ENCODE results near the gene METTL9. TPM values are rescaled to one million over a fixed set of nuclear protein-coding genes. Genes with fewer than 3 reads are reported as not detected.
A peak's percentile ranks its signal among the peaks of the same experiment; 100 is the strongest.
"Not testable (repeated sequence)": the region's sequence is repeated elsewhere in the genome, so short reads cannot be mapped to it uniquely, and the experiment has no call there.

METTL9 gene
- polyA plus RNA-seq, 3 donors = 181 to 400 (median 373) TPM

- Histone ChIP-seq H3K79me2 (ENCODE audit: insufficient read depth, low read length) (peaks cover 99% of the 10 kb centered on the region), H4K20me1 (ENCODE audit: insufficient read depth, low read length) (peaks cover 54% of the 10 kb centered on the region), H3K4me1 (ENCODE audit: control insufficient read depth in 1 of 2, insufficient read depth in 2 of 2, low read length in 2 of 2) (peaks cover 78 to 89% of the 10 kb centered on the region in 2 donors), H3K9me3 (replicated peaks in 1 of 2; ENCODE audit: control insufficient read depth in 1 of 2, insufficient read depth in 1 of 2, low read length in 2 of 2) (no peaks in the 10 kb centered on the region), H3K9ac (ENCODE audit: insufficient read depth, low read length, poor library complexity, severe bottlenecking) (peak overlapping the region; percentile 40), H3K4me3 (replicated peaks in 1 of 3; ENCODE audit: low read depth in 2 of 3, low read length in 3 of 3) (peak overlapping the region in 2 of 3 experiments; percentile 83 to 98), H3K36me3 (replicated peaks in 1 of 2; ENCODE audit: control insufficient read depth in 1 of 2, insufficient read depth in 2 of 2, low read length in 2 of 2) (no peaks in the 10 kb centered on the region), H3K27me3 (ENCODE audit: control insufficient read depth in 2 of 2, insufficient read depth in 2 of 2, low read length in 2 of 2) (no peaks in the 10 kb centered on the region), H3K4me2 (replicated peaks; ENCODE audit: extremely low read depth, low read length, poor library complexity, severe bottlenecking) (peak overlapping the region; percentile 84), H3K27ac (ENCODE audit: low read depth in 1 of 2, low read length in 2 of 2) (peak overlapping the region; percentile 47 to 96), H2AFZ (ENCODE audit: insufficient read depth, low read depth, low read length, poor library complexity, severe bottlenecking) (peak overlapping the region; percentile 27)
- WGBS (ENCODE audit: insufficient coverage) = 0% methylated on average over 1 of the region's 3 CpGs
- DNase-seq = peak; percentile 42 to 66 (median 46)
- intact Hi-C loops (cut with micrococcal nuclease) = loop anchor here in 1 of 2 donors (5.0 kb wide), 1 partner anchor 38 kb away; no protein-coding TSS in a partner anchor
- Mint-ChIP-seq H3K36me3 (peaks cover 0 to 4% of the 10 kb centered on the region in 2 donors), H3K9me3 (no peaks in the 10 kb centered on the region), H3K27ac (peak overlapping the region; percentile 82 to 93 (median 89)), H3K4me1 (peaks cover 76% of the 10 kb centered on the region), H3K4me3 (peak overlapping the region; percentile 71 to 85), H3K27me3 (ENCODE audit: low read depth in 3 of 3) (no peaks in the 10 kb centered on the region)
- TF ChIP-seq CTCF (IDR thresholded peaks at IDR 0.05) = no peak
Observed at GRCh38 chr16:21603928-21604327, 4.6 kb downstream of the METTL9 start.

- no CpG with 5 or more reads among the region's 8 CpGs for WGBS (ENCODE audit: insufficient coverage)
- peak overlapping the region; percentile 27 for H3K9ac ChIP-seq (ENCODE audit: insufficient read depth, low read length, poor library complexity, severe bottlenecking)
- H3K4me3 ChIP-seq (replicated peaks in 1 of 3; ENCODE audit: low read depth in 2 of 3, low read length in 3 of 3) = peak overlapping the region in 1 of 3 experiments; percentile 98
- H3K27ac ChIP-seq (ENCODE audit: low read depth in 1 of 2, low read length in 2 of 2) = peak overlapping the region; percentile 57 to 96
- peaks cover 100% of the 10 kb centered on the region for H3K79me2 ChIP-seq (ENCODE audit: insufficient read depth, low read length)
- peak overlapping the region; percentile 84 for H3K4me2 ChIP-seq (replicated peaks; ENCODE audit: extremely low read depth, low read length, poor library complexity, severe bottlenecking)
- H4K20me1 ChIP-seq (ENCODE audit: insufficient read depth, low read length) = peaks cover 56% of the 10 kb centered on the region
- Mint-ChIP-seq H3K4me1 (peaks cover 93% of the 10 kb centered on the region), H3K27ac (peak overlapping the region in 6 of 7 donors; percentile 62 to 91 (median 88))
- H3K36me3 ChIP-seq (replicated peaks in 1 of 2; ENCODE audit: control insufficient read depth in 1 of 2, insufficient read depth in 2 of 2, low read length in 2 of 2); H3K4me3 Mint-ChIP-seq; DNase-seq; H3K36me3 Mint-ChIP-seq; H3K9me3 ChIP-seq (replicated peaks in 1 of 2; ENCODE audit: control insufficient read depth in 1 of 2, insufficient read depth in 1 of 2, low read length in 2 of 2); intact Hi-C loops (cut with micrococcal nuclease); H2AFZ ChIP-seq (ENCODE audit: insufficient read depth, low read depth, low read length, poor library complexity, severe bottlenecking); H3K9me3 Mint-ChIP-seq; H3K27me3 Mint-ChIP-seq (ENCODE audit: low read depth in 3 of 3); H3K27me3 ChIP-seq (ENCODE audit: control insufficient read depth in 2 of 2, insufficient read depth in 2 of 2, low read length in 2 of 2): not testable (repeated sequence)
- H3K4me1 ChIP-seq (ENCODE audit: control insufficient read depth in 1 of 2, insufficient read depth in 2 of 2, low read length in 2 of 2) = peaks cover 97 to 100% of the 10 kb centered on the region in 2 donors
Observed at GRCh38 chr16:21605848-21606247, 6.5 kb downstream of the METTL9 start.

All from CD14-positive monocyte (primary cell).